Urinary bladder (tissue), 4 donors: Measurements from ENCODE around the gene XIRP2. TPM values are rescaled to one million over a fixed set of nuclear protein-coding genes. Genes with fewer than 3 reads are reported as not detected.
A peak's percentile ranks its signal among the peaks of the same experiment; 100 is the strongest.
"Not testable (repeated sequence)": the region's sequence is repeated elsewhere in the genome, so short reads cannot be mapped to it uniquely, and the experiment has no call there.

ENCODE experiments used
- DNase-seq: peaks from one replicate; pipeline ENCODE4 v3.0.0-alpha.2; 2015; ENCODE audit errors: extremely low spot score
- H3K27ac ChIP-seq: one replicate; pipeline ENCODE4 v1.5.1; 2013; ENCODE audit warnings: low read depth, mild to moderate bottlenecking, moderate library complexity
- H3K36me3 ChIP-seq: one replicate; pipeline ENCODE4 v1.6.1; 2013; ENCODE audit warnings: mild to moderate bottlenecking, moderate library complexity; ENCODE audit not compliant: insufficient read depth
- H3K4me1 ChIP-seq: one replicate; pipeline ENCODE4 v1.6.1; 2013; ENCODE audit warnings: mild to moderate bottlenecking, moderate library complexity; ENCODE audit not compliant: insufficient read depth
- H3K4me3 ChIP-seq: one replicate; pipeline ENCODE4 v1.5.1; 2013; ENCODE audit warnings: low read depth, low read length
- WGBS: extraction: QIAGEN DNeasy Blood & Tissue Kit; methylation state at CpG from one replicate; pipeline ENCODE4 v1.1.7; 2013; 5-methylcytosine and 5-hydroxymethylcytosine counted together
- polyA plus RNA-seq: library from polyadenylated mRNA; stranded (reverse); fragments of 200-250 nt; gene quantifications from one replicate; pipeline ENCODE4 v1.2.3, GENCODE V29; 2013
- total RNA-seq: library from RNA; depleted of rRNA; stranded (reverse); fragments of >200 nt; gene quantifications from one replicate; pipeline ENCODE4 v1.2.3, GENCODE V29; 2014
- donor health status: healthy with polysubstance abuse.
- donor health status: healthy.

XIRP2 gene
- total and polyA plus RNA-seq, 2 donors: 5.8 TPM; not detected in 1

- Histone ChIP-seq H3K27ac (no peak overlapping the region), H3K4me1 (no peaks in the 10 kb centered on the region), H3K4me3 (no peak overlapping the region), H3K36me3 (no peaks in the 10 kb centered on the region)
- no peak for DNase-seq
- 79% methylated on average over 4 of the region's 4 CpGs for WGBS
These were observed 360.9 kb downstream of the XIRP2 start for GRCh38 chr2:167249197-167249596.

GRCh38 chr2:167253025-167253424, 364.7 kb downstream of the XIRP2 start:
- H3K36me3 ChIP-seq: no peaks in the 10 kb centered on the region
- no peaks in the 10 kb centered on the region for H3K4me1 ChIP-seq
- no peak overlapping the region for H3K4me3 ChIP-seq
- DNase-seq: no peak
- 77% methylated on average over 2 of the region's 2 CpGs for WGBS
- H3K27ac ChIP-seq: no peak overlapping the region

DNA sequence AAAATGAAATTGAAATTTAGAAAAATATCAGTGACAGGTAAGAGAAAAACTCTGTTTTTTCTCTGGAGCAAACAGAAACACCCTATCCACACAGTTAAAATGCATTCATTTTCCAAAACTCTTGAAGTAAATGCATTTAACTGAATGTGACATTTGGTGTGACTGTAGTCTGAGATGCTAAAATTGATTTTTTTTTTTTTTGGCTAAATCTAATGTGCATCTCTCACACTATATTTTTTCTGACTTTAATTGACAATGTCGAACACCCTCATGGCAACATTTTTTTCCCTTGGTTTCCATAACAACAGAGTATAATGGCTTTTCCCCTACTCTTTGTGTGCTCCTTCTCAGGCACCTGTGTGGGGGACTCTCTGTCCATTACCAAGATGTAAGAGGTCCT, 366.4 kb downstream of the XIRP2 start:
- no peaks in the 10 kb centered on the region for H3K36me3 ChIP-seq
- H3K4me1 ChIP-seq: no peaks in the 10 kb centered on the region
- no peak overlapping the region for H3K27ac ChIP-seq
- WGBS: 71% methylated on average over 1 of the region's 1 CpG
- no peak overlapping the region for H3K4me3 ChIP-seq
- DNase-seq: no peak

GRCh38 chr2:167258712-167259111, 370.4 kb downstream of the XIRP2 start:
- H3K27ac ChIP-seq: no peak overlapping the region
- no peaks in the 10 kb centered on the region for H3K36me3 ChIP-seq
- 68% methylated on average over 3 of the region's 3 CpGs for WGBS
- no peak overlapping the region for H3K4me3 ChIP-seq
- H3K4me1 ChIP-seq: no peaks in the 10 kb centered on the region
- no peak for DNase-seq

GRCh38 chr2:167264380-167264779, 376.1 kb downstream of the XIRP2 start:
- 84% methylated on average over 5 of the region's 5 CpGs for WGBS
- Histone ChIP-seq H3K4me3 (no peak overlapping the region), H3K27ac (no peak overlapping the region), H3K36me3 (no peaks in the 10 kb centered on the region), H3K4me1 (no peaks in the 10 kb centered on the region)
- no peak for DNase-seq

DNA sequence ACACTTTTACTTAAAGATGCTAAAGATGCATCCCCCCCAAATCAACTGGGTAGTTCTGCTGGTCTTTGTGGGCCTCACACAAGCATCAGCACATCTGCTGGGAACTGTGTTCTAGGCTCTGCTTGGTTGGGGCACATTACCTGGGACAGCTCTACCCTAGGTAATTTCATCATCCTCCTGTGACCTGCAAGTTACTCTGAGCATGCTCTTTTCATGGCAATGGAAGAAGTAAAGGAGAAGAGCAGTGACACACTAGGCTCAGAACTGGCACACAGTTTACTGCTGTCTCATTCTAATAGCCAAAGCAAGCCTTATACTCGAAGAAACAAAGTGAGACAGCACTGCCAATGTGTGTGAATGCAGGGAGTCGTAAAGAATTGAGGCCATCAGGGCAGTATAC, 376.7 kb downstream of the XIRP2 start:
- H3K4me3 ChIP-seq: no peak overlapping the region
- 73% methylated on average over 2 of the region's 2 CpGs for WGBS
- H3K36me3 ChIP-seq: no peaks in the 10 kb centered on the region
- no peak for DNase-seq
- no peak overlapping the region for H3K27ac ChIP-seq
- H3K4me1 ChIP-seq: no peaks in the 10 kb centered on the region

GRCh38 chr2:167265722-167266121, 377.4 kb downstream of the XIRP2 start:
- no peak overlapping the region for H3K27ac ChIP-seq
- H3K36me3 ChIP-seq: no peaks in the 10 kb centered on the region
- DNase-seq: no peak
- WGBS: 77% methylated on average over 5 of the region's 5 CpGs
- H3K4me3 ChIP-seq: no peak overlapping the region
- H3K4me1 ChIP-seq: no peaks in the 10 kb centered on the region

GRCh38 chr2:167268245-167268644, 380.0 kb downstream of the XIRP2 start:
- H3K4me1 ChIP-seq, DNase-seq: not testable (repeated sequence)
- 76% methylated on average over 2 of the region's 2 CpGs for WGBS

GRCh38 chr2:167271932-167272331, 383.7 kb downstream of the XIRP2 start:
- no peaks in the 10 kb centered on the region for H3K36me3 ChIP-seq
- WGBS: 55% methylated on average over 3 of the region's 3 CpGs
- DNase-seq: no peak
- H3K4me1 ChIP-seq: no peaks in the 10 kb centered on the region
- no peak overlapping the region for H3K4me3 ChIP-seq
- H3K27ac ChIP-seq: no peak overlapping the region

More at GRCh38 chr2:167268245-167268644, 380.0 kb downstream of the XIRP2 start:
- H3K36me3 ChIP-seq, H3K27ac ChIP-seq, H3K4me3 ChIP-seq: not testable (repeated sequence)

DNA sequence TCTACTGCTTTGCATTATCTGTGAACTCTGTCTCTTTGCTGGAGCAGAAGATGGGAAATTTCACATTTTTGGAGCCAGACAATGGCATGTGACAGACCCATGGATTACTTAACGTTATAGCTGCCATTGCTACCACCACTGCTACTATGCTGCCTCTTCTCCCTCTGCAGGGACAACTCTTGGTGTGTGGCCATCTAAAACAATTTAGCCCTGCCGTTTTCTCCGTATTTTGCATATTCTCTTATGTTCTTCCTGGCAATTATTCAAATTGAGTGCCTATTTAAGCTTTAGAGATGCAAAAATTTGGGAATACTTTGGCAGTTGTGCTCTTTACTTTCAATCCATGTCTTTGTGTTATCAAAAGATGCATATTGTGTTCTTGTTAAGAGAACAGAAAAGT, 386.8 kb downstream of the XIRP2 start:
- 21% methylated on average over 3 of the region's 3 CpGs for WGBS
- Histone ChIP-seq H3K4me1 (no peaks in the 10 kb centered on the region), H3K27ac (no peak overlapping the region), H3K36me3 (no peaks in the 10 kb centered on the region), H3K4me3 (no peak overlapping the region)
- DNase-seq: no peak

DNA sequence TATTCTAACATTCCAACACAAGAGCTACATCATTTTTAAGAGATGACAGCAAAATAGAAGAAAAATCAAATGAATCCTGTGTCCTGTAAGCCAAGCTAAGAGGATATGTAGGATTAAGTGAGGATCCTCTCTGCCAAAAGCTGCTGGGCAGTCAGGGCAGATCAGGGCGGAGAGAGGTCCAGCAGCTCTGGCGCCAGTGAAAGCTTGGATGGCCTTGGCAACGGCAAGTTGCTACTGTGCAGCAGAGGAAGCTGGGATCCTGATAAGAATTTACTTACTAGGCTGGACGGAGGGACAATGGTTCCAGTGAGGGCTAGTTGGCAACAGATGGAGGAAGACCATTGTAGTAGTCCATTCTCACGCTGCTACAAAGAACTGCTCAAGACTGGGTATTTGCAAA, 391.5 kb downstream of the XIRP2 start:
- Histone ChIP-seq H3K36me3 (no peaks in the 10 kb centered on the region), H3K27ac (no peak overlapping the region), H3K4me3 (no peak overlapping the region), H3K4me1 (no peaks in the 10 kb centered on the region)
- no peak for DNase-seq
- 76% methylated on average over 5 of the region's 5 CpGs for WGBS

- WGBS: 68% methylated on average over 3 of the region's 3 CpGs
- H3K36me3 ChIP-seq: no peaks in the 10 kb centered on the region
- H3K4me1 ChIP-seq: no peaks in the 10 kb centered on the region
- DNase-seq: no peak
- H3K4me3 ChIP-seq: no peak overlapping the region
- H3K27ac ChIP-seq: no peak overlapping the region
These were observed 398.9 kb downstream of the XIRP2 start for GRCh38 chr2:167287212-167287611.

DNA sequence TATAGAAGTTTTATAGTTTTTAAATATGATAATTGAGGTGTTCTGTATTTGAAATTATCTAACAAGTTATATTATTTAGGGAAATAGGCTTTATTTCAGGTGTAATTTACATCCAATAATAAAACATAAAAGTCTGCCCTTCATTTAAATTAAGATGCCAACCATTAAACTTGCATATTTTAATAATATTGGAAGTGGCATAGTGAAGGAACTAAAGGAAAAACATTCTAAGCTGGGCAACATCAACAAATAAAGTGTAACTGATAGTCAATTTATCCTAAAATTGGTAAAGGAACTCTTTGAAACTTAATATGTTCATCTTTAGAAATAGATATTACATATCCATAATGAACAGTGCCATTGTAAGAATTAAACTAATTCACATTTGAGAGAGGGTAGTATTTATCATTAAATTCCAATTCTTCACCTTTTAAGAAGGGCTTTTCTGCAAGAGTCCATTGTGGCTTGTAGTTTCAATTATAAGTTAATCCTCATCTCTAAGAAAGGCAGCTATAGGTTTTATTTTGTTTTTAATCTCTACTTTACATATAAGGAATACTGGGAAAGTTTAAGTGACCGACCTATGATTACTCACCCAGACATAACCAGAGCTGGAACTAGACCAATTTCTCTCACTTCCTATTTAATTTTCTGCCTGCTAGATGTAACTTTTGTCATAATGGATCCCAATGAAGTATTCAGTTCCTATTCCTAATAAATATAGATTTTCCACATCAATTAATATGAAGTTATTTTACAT, 401.6 kb downstream of the XIRP2 start:
- Histone ChIP-seq H3K4me3 (no peak overlapping the region), H3K4me1 (peaks cover 3% of the 10 kb centered on the region), H3K27ac (no peak overlapping the region), H3K36me3 (no peaks in the 10 kb centered on the region)
- DNase-seq: no peak
- 66% methylated on average over 1 of the region's 1 CpG for WGBS

DNA sequence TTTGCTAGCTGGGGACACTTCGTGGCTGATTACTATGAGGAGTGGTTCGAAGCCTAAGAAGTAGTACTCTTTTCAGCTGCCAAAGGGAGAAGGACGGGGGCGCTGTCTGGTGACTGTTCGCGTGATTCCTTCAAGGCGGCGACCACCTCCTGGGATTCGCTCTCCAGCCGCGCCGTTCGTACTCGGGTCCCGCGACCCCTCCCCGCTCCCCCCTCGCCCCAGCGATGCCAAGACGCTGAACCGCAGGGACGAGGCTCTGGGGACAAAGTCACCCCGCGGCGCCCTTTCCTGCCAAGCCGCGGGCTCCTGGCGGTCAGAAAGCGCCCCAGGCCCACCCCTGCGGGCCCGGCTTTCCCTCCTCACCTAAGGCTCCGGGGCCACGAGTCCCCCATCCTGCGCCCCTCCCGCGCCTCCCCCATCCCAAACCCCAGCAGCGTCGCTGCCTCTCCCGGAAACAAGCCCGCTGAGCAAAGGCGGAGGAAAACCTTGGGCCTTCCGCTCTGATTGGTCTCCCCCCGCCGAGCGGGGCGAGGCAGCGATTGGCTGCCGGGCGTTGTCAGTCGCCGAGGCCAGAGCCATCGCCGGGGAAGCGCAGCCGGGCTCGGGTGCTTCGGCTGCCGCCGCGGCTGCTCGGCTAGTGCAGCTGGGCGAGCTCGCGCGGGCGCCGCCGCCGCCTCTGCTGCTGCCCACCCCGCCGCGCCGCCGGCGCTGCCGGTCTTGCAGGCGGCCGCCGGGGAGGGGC, 404.3 kb downstream of the XIRP2 start, which contains the start of gene B3GALT1:
B3GALT1 (plus strand) TSS at position 572 of the 742 bp plus-strand sequence.
- H3K4me3 ChIP-seq: peak within 1 kb of the TSS; percentile 58
- peak; percentile 80 for DNase-seq
- peaks cover 3% of the 10 kb centered on the region for H3K4me1 ChIP-seq
- no peaks in the 10 kb centered on the region for H3K36me3 ChIP-seq
- H3K27ac ChIP-seq: no peak within 1 kb of the TSS
- under 1% methylated on average over 79 of the region's 79 CpGs for WGBS
